ENCODE data around the gene FCMR. TPM values are rescaled to one million over a fixed set of nuclear protein-coding genes. Genes with fewer than 3 reads are reported as not detected.

Gene FCMR
- total and polyA plus RNA-seq, 2 experiments from 2014 or later = 0.84 TPM; not detected in 1

DNA sequence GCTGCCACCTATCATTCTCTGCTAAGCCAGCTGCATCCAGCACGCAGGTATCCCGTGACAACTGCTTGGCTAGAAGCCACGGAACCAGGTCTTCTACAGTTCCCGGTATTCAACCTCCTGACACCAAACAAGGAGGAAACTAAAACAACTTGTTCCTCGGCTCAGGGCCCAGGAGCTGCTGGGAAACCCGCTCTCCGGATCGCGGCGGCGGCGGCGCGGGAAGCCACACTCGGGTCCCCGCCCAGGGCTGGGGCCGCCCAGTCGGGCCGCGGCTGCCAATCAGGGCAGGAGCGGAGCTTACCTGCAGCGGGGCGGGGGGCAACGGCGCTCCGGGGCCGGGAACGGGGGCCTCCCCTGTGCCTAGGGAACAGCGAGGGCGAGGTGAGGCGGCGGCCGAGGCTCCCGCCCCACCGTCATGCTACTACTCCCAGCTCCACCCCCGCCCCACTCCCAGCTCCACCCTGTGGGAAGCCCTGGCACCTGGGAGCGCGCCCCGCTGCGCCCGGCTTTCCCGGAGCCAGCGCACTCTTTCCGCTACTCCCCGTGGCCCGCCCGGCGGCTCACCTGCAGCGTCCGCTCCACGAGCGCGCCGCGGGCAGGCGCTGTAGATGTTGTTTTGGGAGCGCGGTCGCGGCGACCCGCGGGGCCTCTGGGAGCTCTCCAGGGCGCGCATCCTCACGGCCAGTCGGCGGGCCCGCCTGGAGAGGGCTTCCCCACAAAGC lies 12.4 kb downstream of the FCMR start:
- Mint-ChIP-seq H3K36me3 (ENCODE audit: low read depth) (no peaks in the 10 kb centered on the region), H3K4me1 (peaks cover 19% of the 10 kb centered on the region), H3K4me3 (peak overlapping the region; percentile 79), H3K9me3 (no peaks in the 10 kb centered on the region), H3K27ac (no peak overlapping the region), H3K27me3 (ENCODE audit: insufficient read depth, low read depth, poor library complexity) (peaks cover 24% of the 10 kb centered on the region)
- Histone ChIP-seq H3K4me3 (peak overlapping the region; percentile 79), H3K9me2 (ENCODE audit: insufficient read depth) (0 out of 2 replicates have a peak, but pooled peaks cover 4% of the 10 kb centered on the region), H3K4me2 (peak overlapping the region; percentile 93), H3K27ac (ENCODE audit: low read depth) (no peak overlapping the region), H4K20me1 (replicated peaks; ENCODE audit: insufficient read depth) (no peaks in the 10 kb centered on the region), H3K27me3 (ENCODE audit: insufficient read depth) (peaks cover 33% of the 10 kb centered on the region), H2AFZ (peak overlapping the region; percentile 99), H3F3A (replicated peaks; ENCODE audit: low read depth) (peaks cover 6% of the 10 kb centered on the region; the same call in 1 of the 2 replicates), H3K4me1 (ENCODE audit: insufficient read depth) (peaks cover 4% of the 10 kb centered on the region), H3K79me2 (replicated peaks; ENCODE audit: insufficient read depth) (no peaks in the 10 kb centered on the region), H3K36me3 (ENCODE audit: insufficient read depth) (no peaks in the 10 kb centered on the region)
- 0 out of 4 replicates have a peak, but pooled peaks of 1 of the 2 experiments have one; percentile 3 for TF ChIP-seq CTCF (conservative IDR thresholded peaks at IDR 0.05; ENCODE audit: low read depth in 2 of 2)
- TF ChIP-seq NANOG (IDR thresholded peaks at IDR 0.05; ENCODE audit: borderline replicate concordance) = no peak
- TF ChIP-seq REST (IDR thresholded peaks at IDR 0.05; ENCODE audit: unreplicated experiment) = no peak
- TF ChIP-seq EZH2phosphoT487 (IDR thresholded peaks at IDR 0.05; ENCODE audit: unreplicated experiment) = no peak
- TF ChIP-seq, protein P1, sequence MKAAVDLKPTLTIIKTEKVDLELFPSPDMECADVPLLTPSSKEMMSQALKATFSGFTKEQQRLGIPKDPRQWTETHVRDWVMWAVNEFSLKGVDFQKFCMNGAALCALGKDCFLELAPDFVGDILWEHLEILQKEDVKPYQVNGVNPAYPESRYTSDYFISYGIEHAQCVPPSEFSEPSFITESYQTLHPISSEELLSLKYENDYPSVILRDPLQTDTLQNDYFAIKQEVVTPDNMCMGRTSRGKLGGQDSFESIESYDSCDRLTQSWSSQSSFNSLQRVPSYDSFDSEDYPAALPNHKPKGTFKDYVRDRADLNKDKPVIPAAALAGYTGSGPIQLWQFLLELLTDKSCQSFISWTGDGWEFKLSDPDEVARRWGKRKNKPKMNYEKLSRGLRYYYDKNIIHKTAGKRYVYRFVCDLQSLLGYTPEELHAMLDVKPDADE (IDR thresholded peaks at IDR 0.05) = no peak
- TF ChIP-seq CREB1 (CRISPR knock-in tag; IDR thresholded peaks at IDR 0.05; ENCODE audit: low read depth) = no peak
- TF ChIP-seq, protein P2, sequence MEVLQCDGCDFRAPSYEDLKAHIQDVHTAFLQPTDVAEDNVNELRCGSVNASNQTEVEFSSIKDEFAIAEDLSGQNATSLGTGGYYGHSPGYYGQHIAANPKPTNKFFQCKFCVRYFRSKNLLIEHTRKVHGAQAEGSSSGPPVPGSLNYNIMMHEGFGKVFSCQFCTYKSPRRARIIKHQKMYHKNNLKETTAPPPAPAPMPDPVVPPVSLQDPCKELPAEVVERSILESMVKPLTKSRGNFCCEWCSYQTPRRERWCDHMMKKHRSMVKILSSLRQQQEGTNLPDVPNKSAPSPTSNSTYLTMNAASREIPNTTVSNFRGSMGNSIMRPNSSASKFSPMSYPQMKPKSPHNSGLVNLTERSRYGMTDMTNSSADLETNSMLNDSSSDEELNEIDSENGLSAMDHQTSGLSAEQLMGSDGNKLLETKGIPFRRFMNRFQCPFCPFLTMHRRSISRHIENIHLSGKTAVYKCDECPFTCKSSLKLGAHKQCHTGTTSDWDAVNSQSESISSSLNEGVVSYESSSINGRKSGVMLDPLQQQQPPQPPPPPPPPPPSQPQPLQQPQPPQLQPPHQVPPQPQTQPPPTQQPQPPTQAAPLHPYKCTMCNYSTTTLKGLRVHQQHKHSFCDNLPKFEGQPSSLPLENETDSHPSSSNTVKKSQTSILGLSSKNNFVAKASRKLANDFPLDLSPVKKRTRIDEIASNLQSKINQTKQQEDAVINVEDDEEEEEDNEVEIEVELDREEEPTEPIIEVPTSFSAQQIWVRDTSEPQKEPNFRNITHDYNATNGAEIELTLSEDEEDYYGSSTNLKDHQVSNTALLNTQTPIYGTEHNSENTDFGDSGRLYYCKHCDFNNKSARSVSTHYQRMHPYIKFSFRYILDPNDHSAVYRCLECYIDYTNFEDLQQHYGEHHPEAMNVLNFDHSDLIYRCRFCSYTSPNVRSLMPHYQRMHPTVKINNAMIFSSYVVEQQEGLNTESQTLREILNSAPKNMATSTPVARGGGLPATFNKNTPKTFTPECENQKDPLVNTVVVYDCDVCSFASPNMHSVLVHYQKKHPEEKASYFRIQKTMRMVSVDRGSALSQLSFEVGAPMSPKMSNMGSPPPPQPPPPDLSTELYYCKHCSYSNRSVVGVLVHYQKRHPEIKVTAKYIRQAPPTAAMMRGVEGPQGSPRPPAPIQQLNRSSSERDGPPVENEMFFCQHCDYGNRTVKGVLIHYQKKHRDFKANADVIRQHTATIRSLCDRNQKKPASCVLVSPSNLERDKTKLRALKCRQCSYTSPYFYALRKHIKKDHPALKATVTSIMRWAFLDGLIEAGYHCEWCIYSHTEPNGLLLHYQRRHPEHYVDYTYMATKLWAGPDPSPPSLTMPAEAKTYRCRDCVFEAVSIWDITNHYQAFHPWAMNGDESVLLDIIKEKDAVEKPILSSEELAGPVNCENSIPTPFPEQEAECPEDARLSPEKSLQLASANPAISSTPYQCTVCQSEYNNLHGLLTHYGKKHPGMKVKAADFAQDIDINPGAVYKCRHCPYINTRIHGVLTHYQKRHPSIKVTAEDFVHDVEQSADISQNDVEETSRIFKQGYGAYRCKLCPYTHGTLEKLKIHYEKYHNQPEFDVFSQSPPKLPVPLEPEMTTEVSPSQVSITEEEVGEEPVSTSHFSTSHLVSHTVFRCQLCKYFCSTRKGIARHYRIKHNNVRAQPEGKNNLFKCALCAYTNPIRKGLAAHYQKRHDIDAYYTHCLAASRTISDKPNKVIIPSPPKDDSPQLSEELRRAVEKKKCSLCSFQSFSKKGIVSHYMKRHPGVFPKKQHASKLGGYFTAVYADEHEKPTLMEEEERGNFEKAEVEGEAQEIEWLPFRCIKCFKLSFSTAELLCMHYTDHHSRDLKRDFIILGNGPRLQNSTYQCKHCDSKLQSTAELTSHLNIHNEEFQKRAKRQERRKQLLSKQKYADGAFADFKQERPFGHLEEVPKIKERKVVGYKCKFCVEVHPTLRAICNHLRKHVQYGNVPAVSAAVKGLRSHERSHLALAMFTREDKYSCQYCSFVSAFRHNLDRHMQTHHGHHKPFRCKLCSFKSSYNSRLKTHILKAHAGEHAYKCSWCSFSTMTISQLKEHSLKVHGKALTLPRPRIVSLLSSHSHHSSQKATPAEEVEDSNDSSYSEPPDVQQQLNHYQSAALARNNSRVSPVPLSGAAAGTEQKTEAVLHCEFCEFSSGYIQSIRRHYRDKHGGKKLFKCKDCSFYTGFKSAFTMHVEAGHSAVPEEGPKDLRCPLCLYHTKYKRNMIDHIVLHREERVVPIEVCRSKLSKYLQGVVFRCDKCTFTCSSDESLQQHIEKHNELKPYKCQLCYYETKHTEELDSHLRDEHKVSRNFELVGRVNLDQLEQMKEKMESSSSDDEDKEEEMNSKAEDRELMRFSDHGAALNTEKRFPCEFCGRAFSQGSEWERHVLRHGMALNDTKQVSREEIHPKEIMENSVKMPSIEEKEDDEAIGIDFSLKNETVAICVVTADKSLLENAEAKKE (CRISPR knock-in tag; IDR thresholded peaks at IDR 0.05) = no peak
- TF ChIP-seq STAT1 (IDR thresholded peaks at IDR 0.05; ENCODE audit: unreplicated experiment) = no peak
- TF ChIP-seq POLR2AphosphoS5 (IDR thresholded peaks at IDR 0.05; ENCODE audit: low read depth) = peak; percentile 36; the same call in 1 of the 2 replicates
- TF ChIP-seq JUNB (IDR thresholded peaks at IDR 0.05; ENCODE audit: unreplicated experiment) = no peak
- TF ChIP-seq EZH2 (IDR thresholded peaks at IDR 0.05; ENCODE audit: low read depth, unreplicated experiment) = peak; percentile 52
- TF ChIP-seq ZNF114 (CRISPR knock-in tag; IDR thresholded peaks at IDR 0.05) = no peak
- no peak for TF ChIP-seq ZNF331 (CRISPR knock-in tag; IDR thresholded peaks at IDR 0.05; ENCODE audit: low read depth)
- ATAC-seq (peak; percentile 85), DNase-seq (ENCODE audit: low spot score) (peak; percentile 83)
